Activated gamma-delta T cell treated with anti-CD3 and anti-CD28 coated beads, Interleukin-2, amount 50 U/mL, for 16 hours (primary cell): ENCODE measurements around the gene CASP9.

Experiments
- DNase-seq: peaks from one replicate; pipeline ENCODE4 v3.0.0-alpha.2; 2020; ENCODE audit warnings: low read depth

The CASP9 gene

DNA sequence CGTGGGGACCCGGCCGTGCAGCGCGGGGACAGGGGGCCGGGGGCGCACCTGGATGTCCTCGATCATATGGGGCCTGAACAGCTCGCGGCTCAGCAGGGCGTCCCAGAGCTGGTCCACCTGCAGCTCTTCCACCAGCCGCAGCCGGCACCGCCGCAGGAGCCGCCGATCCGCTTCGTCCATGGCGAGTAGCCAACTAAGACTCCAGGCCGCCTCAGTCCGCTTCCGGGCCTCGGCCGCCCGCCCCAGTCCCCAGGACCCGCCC lies at the start of gene CASP9:
TSS of gene CASP9 (minus strand) at position 195 of the 262 bp plus-strand sequence. CDS start at position 180, 15 bp downstream.
- DNase-seq = no peak

GRCh38 chr1:15573477-15573876 lies 49.5 kb upstream of the CASP9 start:
- DNase-seq = no peak

DNA sequence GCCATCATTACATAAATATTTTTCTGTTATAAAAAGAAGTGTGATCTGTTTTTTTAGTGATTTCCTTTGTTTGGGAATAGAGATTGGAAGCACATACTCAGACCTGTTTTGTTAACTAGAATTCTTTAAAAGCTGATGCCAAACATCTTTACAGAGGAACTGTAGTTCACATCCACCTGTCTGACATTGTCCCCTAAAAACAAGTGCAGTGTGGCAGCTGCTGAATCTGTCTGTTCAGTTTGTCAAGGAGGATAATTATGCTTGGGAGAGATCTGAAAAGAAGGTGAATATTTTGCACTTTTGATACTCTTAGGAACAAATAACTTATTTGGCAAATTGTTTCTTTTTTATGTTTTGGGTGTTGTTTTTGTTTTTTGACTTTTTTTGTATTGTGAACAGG lies 47.3 kb upstream of the CASP9 start:
- no peak for DNase-seq

GRCh38 chr1:15570861-15571260 lies 46.8 kb upstream of the CASP9 start:
- no peak for DNase-seq

- no peak for DNase-seq
These were observed 44.5 kb upstream of the CASP9 start for GRCh38 chr1:15568387-15569073.

DNA sequence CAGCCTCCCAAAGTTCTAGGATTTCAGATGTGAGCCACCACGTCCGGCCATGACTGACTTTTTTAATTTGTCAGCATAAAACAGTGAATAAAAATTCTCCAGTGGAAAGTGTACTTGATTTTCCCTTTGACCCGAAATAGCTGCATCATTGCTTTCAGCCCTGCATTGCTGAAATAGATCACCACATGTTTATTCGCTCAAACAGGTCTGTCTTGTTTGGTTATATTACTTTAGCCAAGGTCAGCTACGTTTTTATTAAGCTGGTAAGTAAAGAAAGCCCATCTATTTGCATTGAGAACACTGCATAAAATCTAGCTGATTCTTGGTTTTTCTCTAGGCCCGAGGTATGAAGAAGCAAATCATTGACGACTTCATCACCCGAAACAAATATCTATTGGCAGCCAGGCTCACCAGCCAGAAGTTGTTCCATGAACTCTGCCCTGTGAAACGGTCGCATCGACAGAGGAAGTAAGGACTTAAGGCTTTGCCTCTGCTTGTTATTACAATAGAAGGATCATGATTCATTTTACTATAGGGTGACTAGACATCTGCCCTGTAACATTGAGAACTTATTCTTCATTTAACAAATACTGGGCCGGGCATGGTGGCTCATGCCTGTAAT lies 35.3 kb upstream of the CASP9 start:
- DNase-seq = no peak

GRCh38 chr1:15558516-15558915 lies 34.5 kb upstream of the CASP9 start:
- DNase-seq = no peak

- no peak for DNase-seq
These were observed 33.6 kb upstream of the CASP9 start for GRCh38 chr1:15557594-15557993.

- no peak for DNase-seq
These were observed 33.0 kb upstream of the CASP9 start for GRCh38 chr1:15557008-15557407.

DNA sequence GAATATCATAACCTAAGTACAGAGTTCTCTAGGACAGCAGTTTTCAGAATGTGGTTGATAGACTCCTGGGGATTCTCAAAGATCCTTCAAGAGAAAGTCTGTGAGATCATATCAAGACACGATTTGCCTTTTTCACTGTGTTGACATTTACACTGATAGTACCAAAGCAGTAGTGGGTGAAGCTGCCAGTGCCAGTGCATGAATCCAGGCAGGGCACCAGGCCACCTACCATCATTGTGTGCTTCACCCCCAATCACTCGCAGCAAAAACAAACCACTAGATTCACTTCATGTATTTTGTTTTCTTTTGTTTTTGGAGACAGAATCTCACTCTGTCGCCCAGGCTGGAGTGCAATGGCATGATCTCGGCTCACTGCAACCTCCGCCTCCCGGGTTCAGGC lies 26.6 kb upstream of the CASP9 start:
- DNase-seq = no peak

GRCh38 chr1:15546641-15547040 lies 22.6 kb upstream of the CASP9 start:
- no peak for DNase-seq

DNA sequence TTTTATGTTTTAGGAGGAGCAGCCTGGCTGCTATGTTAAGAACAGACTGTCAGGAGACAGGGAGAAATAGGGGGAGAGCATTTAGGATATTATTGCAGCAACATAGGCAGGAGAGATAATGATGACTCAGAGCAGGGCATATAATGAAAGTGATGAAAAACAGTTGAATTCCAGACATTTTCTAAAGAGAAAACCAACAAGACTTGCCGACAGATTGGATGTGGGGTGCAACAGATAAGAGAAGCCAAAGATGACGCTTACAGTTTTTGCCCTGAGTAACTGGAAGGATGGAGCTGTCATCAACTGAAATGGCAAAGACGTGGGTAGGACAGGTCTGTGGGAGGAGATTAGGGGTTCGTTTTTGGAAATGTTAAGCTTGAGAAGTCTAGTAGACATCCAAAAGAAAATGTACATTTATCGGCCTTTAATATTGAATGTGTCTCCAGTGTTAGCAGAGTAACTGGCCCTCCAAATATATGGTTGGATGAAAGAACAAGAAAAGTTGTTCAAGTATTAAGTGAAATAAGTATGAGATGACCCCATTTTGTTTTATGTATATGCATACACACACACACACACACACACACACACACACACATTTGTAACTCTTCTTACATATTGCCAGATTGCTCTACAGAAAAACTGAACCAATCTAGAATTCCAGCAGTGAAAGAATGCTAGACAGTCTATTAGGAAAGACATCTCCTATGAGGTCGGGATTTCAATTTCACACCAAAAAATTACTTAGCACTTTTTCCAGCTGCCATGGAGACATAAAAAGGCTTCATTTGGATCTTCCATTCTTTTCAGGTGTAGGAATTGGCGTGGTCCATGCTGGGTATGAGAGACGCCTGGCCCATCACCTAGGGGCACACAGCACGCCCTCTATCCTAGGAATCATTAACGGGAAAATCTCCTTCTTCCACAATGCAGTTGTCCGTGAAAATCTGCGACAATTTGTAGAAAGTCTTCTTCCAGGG lies 19.9 kb upstream of the CASP9 start:
- DNase-seq = no peak

DNA sequence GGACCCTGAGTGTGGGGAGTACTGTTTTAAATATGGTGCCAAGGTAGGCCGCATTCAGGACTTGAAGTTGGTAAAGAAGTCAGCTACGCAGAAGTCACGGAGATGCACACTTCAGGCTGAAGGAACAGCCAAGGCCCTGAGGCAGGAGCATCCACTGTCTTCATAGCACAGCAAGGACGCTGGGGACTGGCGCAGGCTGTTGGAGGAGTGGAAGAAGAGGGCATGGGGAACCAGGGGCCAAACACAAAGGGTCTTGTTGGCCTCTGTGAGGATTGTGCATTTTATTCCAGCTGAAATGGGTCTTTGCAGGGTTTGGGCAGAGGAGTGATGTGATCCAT lies 19.2 kb upstream of the CASP9 start:
- no peak for DNase-seq

- DNase-seq = no peak
These were observed 18.6 kb upstream of the CASP9 start for GRCh38 chr1:15542388-15543250.

GRCh38 chr1:15541231-15541792 lies 17.3 kb upstream of the CASP9 start:
- DNase-seq = no peak

GRCh38 chr1:15540186-15540585 lies 16.2 kb upstream of the CASP9 start:
- DNase-seq = no peak

DNA sequence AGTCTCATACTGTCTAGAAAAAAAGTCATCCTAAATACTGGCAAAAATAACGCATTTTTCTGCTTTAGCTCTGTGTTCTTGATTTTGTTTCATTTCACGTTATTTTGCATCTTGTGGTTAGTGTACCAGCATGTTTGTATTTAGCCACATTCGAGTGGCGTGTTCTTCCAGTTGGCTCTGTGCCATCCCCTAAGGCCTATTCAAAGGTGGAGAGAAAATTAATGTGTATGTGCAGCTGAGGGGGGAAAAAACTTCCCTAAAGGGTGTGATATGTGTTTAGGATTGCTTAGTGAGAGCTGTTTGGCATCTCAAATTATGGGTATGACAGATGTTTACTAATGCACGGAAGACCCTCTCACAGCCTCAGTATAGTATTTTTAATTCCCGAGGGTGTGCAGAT lies 14.8 kb upstream of the CASP9 start:
- DNase-seq = no peak

GRCh38 chr1:15531682-15532081 lies 7.7 kb upstream of the CASP9 start:
- no peak for DNase-seq

GRCh38 chr1:15531003-15531402 lies 7.0 kb upstream of the CASP9 start:
- DNase-seq = no peak

GRCh38 chr1:15526490-15527339 lies 2.7 kb upstream of the CASP9 start, which contains the start of gene DNAJC16:
Gene DNAJC16, plus strand, starts transcription at chr1:15526848. Its CDS starts 2,258 bp downstream, at chr1:15529106.
- peak; percentile 94 for DNase-seq

DNA sequence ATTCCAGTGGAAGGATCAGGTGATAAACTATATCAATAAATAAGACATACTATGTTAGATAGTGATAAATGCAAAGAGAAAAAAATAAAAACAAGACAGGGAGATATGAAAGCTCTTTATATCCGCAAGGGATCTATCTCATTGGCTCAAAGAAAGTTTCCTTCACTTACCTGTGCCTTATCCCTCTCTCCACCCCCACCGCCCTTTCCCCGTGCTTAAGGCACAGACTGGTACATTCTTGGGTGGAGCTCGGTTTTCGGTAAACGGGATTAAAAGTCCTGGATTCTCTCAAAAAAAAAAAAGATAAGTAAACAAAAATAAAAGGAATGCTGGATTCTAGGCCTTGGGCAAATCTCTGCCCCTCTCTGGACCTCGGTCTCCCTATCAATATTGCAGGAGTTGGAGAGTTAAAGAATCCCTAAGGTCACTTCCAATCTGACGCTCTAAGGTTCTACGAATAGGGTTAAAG lies 2.0 kb upstream of the CASP9 start:
- DNase-seq = no peak
